Activated naive CD4-positive, alpha-beta T cell (primary cell): ENCODE data around the gene SESTD1.

Experiments used
- DNase-seq, 4 experiments: peaks; one replicate each; lab custom pipeline; 2025; lab: John Stamatoyannopoulos, UW

The SESTD1 gene

DNA sequence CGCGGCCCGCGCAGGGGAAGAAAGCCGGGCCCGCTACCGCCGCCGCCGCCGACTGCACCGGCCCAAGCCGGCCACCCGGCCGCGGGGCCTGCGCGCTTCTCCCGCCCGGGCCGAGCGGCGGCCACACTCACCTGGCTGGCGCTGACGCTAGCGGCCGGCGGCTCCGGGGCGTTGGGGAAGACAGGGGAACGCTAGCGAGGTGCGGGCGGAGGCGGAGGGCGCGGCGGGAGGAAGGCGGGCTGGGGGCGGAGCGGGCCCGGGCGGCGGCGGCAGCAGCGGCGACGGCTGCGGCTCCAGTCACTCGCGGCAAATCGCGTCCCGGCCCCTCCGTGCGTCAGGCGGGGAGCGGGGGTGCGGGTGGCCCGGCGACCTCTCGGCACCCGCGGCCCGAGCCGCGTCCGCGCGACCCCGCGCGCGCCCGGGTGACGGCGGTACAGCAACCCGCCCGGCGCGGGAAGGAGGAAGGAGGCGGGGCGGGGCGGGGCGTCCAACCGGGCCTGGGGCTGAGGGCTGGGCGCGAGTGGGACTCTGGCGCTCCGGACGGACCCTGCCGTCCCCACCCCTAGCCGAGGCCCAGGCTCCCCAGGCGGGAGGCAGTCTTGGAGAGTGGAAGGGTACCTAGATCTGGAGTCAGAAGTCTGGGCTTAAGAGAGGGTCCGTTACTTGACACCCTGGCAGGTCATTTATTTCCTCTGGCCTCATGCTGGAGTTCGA is at the start of gene SESTD1:
Gene SESTD1 (minus strand): TSS at position 465 of the 714 bp plus-strand sequence. CDS start 72,991 bp downstream, outside the sequence.
- peak in 3 of 4 experiments; percentile 10 to 67 (median 41) for DNase-seq

DNA sequence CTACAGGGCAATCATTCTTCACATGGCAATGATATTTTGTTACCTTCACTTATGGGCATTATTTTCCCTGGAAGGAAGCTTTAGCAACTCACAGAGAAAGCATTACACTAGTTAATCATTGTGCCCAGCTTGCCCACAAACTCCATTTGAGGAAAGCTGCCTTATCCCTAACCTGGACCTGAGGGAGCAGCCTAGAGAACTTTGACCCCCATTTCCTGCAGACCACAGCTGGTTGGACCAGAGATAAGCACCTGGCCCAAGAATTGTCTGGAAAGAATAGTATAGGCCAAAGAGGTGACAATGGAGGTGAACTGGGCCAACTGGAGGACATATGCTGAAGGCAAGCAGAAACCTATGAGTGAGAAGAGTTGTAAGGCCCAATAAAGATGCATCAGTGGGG is 48.4 kb upstream of the SESTD1 start:
- DNase-seq, result no peak

DNA sequence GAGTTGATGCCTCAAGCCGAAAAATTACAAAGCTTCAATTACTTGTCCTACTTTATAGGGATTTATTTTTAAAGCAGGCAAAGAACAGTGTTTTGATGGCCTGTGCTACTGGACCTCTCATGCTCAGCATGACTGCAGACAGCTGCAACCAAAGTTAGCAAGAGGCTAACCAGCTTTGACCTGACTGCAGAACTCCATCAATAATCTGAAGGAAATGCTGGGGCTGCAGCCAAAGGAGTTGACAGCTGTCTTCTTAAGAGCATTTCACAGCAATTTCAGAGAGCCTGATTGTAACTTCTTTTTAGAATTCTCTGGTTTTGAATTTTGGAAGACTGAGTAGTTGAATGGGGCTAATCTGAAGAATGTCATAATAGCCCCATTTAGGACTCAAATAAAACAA is 46.5 kb upstream of the SESTD1 start:
- DNase-seq, result no peak

- DNase-seq, result no peak
Measured at GRCh38 chr2:179307616-179308371, 43.2 kb upstream of the SESTD1 start.

DNA sequence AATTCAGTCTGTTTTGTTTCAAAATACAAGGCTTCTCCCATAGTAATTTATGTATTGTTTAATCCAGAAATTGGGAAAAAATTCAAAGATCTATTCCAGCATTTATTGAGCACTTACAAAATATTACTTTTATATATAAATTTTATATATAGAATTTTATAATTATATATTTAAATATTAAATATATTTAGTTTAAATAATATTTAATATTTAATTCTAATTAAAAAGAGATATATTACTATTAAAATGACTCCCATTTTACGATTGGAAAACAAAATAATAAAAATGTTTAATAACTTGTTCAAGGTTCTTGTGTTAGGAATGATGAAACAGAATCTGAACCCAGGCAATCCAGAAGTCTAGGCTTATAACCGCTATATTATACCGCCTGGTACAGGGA is 40.5 kb upstream of the SESTD1 start:
- no peak for DNase-seq

GRCh38 chr2:179304424-179304823 is 39.8 kb upstream of the SESTD1 start:
- DNase-seq, result no peak

GRCh38 chr2:179302764-179303571 is 38.3 kb upstream of the SESTD1 start:
- DNase-seq, result no peak

GRCh38 chr2:179302149-179302548 is 37.5 kb upstream of the SESTD1 start:
- DNase-seq, result no peak

DNA sequence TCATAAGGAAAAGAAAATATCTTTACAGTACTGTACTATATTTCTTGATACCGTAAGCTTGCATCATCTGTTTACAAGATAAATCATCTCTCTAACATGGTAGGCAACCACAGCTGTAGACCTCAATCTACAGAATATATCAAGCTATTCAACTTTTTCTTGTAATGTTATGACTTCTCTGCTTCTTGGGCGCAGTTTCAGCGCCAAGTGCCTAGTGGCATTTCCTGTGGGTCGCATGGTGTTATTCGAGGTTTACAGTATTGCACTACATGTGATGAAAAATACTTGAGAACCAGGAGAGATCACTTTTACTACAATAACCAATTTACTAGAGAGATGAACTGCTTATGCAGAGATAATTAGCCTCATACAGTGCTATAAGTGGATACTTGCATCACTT is 34.0 kb upstream of the SESTD1 start:
- DNase-seq, result no peak

DNA sequence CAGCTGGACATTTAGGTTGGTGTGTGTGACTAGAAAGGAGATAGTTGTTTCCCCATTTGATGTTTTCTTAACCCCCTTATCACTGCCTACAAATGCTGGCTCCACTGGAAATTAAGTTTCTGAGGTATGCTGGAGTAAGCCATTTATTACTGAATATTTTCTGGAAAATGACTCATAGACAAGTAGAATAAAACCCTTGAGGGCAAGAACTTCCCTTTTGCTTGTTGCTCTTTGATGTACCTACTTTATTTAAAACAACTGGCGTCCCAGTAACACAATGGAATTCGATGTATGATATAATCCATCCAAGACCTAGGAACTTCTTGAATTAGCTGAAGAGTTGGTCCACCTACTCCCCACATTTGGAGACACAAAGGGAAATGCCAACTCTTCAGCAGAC is 33.3 kb upstream of the SESTD1 start:
- DNase-seq, result no peak

DNA sequence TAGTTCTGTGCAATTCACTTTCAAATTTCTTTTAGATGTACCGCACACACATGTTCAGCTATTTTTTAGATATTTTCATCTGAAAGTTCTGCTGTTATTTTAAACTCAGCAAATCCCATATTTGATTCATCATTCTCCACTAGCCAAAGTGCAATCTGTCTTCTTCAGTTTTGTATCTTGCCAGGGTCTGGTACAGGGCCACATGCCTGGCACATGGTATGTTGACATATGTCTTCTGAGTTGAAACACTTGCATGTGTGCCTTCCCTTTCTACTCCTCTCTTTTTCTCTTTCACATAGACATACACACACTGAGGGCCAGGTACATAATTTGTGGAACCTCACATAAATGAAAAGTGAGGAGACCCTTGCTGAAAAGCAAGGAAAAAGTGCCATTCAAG is 25.7 kb upstream of the SESTD1 start:
- DNase-seq, result no peak

- no peak for DNase-seq
Measured at GRCh38 chr2:179285060-179285459, 20.4 kb upstream of the SESTD1 start.

DNA sequence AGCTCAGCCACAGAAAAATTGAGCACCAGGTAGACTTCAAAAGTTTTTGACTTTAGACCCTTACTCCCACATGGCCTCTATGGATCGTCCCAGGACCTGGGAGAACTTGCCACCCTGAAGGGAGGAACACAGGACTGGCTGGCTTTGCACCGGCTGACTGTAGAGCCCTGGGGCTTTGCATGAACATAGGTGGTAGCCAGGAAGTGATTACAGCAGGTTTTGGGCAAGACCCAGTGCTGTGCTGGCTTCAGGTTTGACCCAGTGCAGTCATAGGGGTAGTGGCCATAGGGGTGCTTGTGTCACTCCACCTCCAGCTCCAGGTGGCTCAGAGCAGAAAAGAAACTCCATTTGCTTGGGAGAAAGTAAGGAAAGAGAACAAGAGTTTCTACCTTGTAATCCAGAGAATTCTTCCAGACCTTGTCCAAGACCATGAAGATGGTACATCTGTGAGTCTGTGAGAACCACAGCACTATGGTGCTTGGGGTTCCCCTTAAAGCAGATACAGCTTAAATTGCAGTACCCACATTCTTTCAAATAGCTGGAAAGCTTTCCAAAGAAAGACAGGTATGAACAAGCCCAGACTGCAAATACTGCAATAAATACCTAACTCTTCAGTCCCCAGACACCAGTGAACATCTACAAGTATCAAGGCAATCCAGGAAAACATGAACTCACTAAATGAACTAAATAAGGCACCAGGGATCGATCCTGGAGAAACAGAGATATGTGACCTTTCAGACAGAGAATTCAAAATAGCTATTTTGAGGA is 13.0 kb upstream of the SESTD1 start:
- DNase-seq, result no peak

DNA sequence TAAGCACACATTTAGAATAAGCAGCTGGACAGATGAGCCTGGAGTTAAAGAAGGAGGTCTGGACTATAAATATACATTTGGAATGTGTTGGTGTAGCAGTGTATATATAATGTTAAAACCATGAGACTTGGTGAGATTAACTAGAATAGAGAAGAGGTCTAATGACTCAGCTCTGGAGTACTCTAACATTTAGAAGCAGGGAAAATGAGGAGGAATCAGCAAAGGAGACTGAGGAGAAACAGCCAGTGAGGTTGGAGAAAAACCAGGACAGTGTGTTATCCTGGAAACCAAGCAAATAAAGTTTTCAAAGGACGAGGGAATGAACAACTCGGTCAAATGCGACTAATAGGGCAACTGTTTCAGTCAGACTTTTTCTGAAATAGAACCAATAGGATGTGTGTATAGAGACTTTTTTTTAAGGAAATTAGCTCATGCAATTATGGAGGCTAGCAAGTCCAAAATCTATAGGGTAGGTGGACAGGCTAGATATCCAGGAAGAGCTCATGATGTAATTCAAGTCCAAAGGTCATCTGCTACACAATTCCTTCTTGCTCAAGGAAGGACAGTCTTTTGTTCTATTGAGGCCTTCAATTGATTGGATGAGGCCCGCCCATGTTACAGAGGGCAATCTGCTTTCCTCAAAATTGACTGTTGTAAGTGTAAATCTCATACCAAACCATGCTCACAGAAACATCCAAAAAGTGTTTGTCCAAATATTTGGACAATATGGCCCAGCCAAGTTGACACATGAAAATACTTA is 10.8 kb upstream of the SESTD1 start:
- DNase-seq, result no peak

DNA sequence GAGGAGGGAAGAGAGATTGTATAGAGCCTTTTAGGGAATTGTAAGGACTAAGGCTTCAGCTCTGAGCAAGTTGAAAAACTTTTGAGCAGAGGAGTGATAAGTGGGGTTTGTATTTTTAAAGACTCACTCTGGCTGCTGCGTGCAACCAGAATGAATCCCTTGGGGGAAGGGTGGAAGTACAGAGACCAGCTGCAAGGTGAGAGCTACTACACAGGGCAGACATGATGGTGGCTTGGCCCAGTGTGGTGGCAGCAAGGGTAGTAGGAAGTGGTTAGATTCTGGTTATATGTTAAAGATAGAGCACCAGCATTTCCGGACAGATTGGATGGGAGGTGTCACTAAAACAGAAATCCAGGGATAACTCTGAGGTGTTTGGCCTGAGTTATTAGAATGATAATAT is 10.1 kb upstream of the SESTD1 start:
- no peak for DNase-seq

DNA sequence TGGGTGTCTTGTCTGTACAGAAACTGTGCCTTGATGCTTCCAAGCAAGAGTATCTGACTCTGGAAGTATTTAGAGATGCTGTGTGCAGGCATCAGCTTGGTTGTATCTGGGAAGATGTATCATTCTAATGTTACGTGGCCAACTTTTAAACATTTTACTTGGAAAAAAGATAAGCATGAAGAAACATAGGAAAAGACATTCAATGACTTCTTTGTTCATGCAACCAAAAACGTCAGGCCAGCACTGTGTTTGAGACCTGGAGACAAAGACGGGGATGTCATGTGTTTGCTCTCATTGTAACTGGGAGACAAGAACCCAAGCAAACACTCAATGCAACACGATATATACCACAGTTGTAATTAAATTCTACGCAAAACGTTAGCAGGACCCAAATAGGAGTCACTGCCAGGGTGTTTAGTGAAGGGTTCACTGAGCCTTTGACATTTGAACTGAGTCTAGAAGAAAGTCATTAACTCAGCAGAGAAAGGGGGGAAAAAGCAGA is 8.9 kb upstream of the SESTD1 start:
- DNase-seq, result no peak

DNA sequence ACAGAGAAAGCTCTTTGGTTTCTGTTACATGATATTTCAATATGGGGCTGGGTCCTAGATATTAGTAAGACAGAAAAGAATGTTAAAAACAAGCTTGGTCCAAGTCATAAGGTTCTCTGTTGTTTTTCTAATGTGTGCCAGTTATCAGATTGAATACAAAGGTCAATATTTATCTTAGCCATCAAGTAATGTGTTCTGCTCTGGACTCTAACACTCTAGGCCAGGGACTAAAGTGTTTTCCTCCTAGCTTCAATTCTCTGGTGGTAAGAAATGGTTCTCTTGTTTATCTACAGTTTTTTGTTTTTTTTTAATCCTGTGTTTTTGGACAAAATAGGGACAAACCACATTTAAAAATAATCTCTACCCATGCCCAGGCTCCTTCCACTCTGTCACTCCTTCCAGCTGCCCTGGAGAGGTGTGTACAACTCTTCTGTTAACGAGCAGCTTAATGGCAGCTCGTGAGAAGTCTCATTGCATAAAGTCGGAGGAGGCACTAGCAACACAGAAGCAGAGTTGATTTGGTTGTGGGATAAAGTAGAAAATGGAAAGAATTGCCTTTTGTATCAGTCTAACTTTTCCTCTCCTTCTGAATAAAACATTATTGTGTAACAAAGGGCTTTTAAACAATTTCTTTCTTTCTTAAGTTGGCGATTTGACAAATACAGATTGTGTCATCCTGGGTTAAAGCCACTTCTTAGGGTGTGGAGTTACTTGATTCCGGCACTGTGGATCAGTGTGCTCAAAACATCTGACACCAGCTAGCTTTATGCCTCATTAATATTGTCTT is 8.0 kb upstream of the SESTD1 start:
- DNase-seq, result no peak

DNA sequence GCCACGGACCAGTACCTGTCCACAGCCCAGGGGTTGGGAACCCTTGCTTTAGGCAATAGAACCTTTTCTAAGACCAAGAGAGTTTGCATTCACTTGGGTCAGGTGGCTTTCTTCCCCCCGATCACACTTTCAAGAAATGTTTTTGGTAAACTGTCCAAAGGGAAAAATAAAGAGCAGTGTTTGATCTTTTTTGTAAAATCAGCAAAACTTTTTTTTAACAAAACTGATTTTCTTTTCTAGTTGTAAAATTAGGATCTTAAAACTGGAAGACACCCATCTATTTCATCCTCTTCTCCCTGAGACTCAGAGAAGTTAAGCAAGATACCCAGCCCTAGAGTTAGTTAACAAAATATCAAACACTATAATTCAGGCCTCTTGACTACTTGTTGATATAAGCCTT is 6.1 kb upstream of the SESTD1 start:
- DNase-seq, result no peak

DNA sequence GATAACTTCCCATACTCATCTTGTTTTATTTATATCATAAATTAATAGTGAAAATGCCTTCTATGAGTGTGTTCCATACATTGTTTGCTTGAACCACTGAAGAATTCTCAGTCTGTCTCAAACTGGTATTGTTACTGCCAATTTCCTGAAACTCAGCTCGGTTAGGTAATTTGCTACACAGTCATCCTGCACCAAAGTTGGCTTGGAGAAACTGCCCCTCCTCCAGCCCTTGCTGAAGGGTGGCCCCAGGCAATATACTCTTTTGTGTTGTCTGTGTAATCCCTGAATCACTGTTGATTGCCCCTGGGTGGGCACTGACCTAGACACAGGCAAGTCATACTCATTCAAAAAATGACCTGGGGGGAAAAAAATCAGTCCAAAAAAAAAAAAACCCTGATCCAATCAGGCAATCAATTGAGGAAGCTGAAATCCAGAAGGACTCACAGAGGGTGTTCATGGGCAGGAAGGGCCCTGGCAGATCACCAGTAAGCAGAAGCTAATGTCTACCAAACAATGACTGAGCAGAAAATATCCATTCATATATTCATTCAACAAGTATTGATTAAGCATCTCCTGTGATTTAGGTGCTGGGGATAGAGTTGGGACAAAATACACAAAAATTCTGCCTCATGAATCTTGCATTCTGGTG is 3.8 kb upstream of the SESTD1 start:
- DNase-seq, result no peak

- no peak for DNase-seq
Measured at GRCh38 chr2:179266271-179266670, 1.6 kb upstream of the SESTD1 start.
